GM12891 (cell line): Measurements from ENCODE around the gene KCNA10.

Experiments used
- POLR2A ChIP-seq: IDR thresholded peaks from 2 replicates; pipeline ENCODE4 v1.6.1; 2011; ENCODE audit warnings: low read depth, low read length, control low read depth
- POLR2AphosphoS5 ChIP-seq: IDR thresholded peaks from 2 replicates; pipeline ENCODE4 v1.6.1; 2011; ENCODE audit warnings: low read depth, low read length, control low read depth
- TAF1 ChIP-seq: IDR thresholded peaks from 2 replicates; pipeline ENCODE4 v1.6.1; 2011; ENCODE audit warnings: low read depth, low read length, control low read depth

DNA sequence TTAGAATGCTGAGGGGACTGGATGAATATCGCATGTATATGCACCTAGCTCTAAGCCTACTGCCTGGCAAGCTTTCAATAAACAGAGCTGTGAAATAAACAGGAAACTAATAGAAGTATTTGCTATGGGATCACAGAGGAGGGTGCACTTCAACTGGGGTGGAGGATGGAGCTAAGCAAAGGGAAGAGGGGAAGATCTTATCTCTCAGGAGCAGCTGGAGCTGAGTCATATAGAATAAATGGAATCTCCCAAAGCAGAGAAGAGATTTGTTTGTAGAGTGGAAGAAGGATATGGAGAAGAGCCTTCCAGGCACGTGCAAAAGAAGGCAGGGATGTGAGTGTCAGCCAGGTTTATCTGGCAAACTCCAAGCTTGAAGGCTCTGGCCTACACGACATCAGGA, 17.0 kb upstream of the KCNA10 start:
- TF ChIP-seq POLR2A: no peak
- no peak for TF ChIP-seq POLR2AphosphoS5
- TF ChIP-seq TAF1: no peak
